SKM-1 treated with dmso at 0.1 percent for 144 hours (cell line): ENCODE data around the gene UTS2R.
"Not testable (repeated sequence)": the region's sequence is repeated elsewhere in the genome, so short reads cannot be mapped to it uniquely, and the experiment has no call there.

Experiments
- DNase-seq: peaks from one replicate; lab custom pipeline; 2025; ENCODE audit not compliant: unreplicated experiment; lab: John Stamatoyannopoulos, UW

UTS2R gene

DNA sequence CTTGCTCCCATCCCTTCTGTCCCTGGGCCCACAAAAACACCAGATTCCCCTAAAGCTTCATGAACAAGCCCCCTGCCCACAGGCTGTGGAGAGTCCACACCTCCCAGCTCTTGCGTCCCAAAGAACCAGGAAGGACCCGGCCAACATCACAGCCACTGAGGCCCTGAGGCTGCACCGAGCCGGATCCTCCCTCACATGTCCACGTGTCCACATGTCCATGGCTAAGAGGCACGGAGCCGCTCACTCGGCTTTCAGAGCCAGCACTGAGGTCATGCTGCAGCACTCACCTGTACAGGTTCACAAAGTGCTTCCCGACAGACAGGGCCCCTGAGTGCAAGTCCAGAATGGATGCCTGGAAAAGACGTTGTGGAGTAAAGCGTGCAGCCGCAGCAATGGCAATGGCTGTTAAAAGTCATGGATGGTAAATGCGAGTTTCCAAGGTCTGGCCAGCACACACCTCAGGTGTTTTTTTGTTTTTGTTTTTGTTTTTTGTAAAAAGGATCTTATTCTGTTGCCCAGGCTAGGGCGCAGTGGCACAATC lies 34.6 kb downstream of the UTS2R start:
- no peak for DNase-seq

DNA sequence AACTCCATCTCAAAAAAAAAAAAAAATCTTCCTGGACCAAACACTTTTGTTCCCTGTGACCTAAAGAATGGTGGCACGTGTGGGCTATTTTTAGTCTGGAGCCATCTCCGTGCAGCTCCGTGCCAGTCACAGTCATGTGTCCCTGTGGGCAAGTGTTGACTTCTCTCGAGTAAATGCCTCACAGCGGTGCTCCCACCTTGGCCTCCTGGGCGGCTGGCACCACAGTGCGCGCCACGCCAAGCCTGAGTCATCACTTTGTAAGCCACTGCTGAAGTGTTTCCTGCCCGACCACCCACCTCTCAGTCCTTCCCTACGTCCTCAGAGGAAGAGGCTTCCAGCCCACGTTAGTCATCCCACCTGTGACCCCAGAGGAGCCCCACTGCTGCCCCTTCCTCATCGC lies 35.7 kb downstream of the UTS2R start:
- DNase-seq = no peak

DNA sequence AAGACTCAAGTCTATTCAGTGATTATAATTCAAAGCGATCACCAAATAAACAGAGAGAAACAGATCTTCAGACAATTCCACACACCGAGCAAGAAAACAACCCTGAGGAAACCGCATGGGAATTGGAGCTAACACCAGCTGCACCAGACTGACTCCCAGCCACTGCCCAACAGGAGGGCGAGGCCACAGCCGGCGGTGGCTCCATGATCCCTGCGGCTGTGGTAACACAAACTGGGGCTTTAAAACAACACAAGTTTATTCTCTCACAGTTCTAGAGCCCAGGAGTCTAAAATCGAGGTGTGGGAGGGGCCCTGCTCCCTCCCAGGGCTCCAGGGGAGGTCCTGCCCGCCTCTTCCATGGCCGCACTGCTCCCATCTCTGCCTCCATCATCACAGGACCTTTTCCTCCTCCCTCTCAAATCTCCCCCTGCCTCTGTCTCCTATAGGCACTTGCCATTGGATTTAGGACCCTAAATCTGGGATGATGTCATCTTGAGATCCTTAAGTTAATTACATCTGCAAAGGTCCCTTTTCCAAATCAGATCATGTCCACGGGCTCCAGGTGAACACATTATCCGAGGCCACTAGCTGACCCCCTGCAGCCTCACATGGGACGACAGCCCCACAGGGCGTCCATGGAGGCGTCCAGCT lies 36.8 kb downstream of the UTS2R start:
- DNase-seq = no peak

DNA sequence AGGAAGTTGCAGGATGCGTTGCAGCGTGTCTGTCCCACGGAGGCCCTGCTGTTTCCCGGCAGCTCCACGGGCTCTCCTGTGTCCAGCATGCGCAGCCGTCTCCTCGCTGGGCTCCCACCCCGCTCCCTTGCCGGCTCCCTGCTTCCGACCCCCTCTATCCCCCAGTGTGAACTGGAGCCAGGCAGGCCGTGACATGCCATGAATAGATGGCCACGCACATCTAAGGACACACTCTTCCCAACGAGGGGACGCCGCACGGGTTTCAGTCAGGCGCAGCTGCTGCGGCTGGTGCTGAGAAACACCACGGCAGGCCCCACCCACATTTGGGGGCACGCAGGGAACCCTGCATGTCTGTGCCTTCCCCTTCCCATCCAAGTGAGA lies 37.4 kb downstream of the UTS2R start:
- DNase-seq = no peak

DNA sequence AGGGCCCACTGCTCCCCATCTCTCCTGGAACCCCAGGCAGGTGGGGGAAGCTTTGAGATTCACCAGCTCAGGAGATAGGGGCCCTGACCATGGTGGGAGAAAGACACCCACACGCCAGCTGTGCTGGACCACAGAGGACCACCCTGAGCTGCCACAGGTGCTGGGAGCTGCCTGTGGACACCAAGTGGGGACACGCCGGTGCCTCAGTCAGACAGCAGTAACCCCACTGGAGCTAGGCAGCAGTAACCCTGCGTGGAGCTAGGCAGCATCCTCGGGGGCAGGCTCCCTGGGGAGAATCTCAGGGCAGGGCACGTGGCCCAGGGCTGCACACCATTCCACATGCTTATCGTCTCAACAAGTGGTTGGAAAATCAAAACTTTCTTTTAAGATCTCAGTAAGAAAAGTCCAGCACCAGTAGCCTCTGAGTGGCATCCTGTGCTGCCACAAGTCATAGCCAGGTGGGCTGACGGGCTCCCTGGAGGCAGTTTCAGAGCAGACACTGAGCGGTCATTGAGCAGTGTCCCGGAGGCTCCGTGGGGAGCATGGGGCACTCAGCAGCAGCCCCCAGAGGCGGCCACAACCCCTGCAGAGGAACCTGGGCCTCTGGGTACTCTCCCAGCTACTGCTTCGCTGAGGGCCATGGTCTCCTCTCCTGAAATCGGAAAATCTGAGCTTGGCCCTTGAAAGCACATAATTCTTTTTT lies 38.6 kb downstream of the UTS2R start:
- DNase-seq = no peak

DNA sequence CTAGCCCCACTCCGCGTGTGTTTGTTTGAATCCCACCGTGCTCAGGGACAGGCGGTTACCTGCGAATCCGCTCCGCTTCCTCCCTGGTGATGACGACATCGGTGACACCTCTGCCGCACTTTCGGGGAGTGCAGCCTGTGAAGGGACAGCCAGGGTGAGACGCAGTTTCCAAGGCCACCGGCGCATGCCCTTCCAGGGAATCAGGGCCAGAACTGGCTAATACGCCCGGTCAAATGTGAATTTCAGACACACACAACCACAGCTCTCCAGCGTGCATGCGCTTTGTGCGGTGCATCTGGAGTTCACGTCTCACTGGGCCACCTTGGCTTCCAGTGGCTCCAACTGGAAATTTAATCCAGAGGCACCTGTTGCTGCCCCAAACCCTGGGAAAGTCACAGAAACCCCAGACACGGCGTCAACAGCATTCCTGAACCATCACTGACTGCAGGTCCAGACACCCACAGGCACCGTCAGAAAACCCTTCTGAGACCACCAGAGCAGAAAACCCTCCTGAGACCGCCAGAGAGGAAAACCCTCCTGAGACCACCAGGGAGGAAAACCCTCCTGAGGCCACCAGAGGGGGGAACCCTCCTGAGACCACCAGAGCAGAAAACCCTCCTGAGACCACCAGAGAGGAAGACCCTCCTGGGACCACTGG lies 40.0 kb downstream of the UTS2R start:
- DNase-seq = no peak

DNA sequence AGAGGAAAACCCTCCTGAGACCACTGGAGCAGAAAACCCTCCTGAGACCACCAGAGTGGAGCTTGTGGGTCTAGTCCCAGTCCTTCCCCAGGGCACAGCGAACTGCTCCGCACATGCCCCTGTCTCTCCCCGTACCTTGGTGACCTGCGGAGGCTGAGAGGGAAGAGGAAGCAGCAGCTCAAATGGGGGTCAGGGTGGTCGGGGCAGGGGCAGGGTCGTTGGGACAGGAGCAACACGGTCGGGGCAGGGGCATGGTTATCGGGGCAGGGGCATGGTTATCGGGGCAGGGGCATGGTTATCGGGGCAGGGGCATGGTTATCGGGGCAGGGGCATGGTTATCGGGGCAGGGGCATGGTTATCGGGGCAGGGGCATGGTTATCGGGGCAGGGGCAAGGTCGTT lies 40.5 kb downstream of the UTS2R start:
- DNase-seq = not testable (repeated sequence)

DNA sequence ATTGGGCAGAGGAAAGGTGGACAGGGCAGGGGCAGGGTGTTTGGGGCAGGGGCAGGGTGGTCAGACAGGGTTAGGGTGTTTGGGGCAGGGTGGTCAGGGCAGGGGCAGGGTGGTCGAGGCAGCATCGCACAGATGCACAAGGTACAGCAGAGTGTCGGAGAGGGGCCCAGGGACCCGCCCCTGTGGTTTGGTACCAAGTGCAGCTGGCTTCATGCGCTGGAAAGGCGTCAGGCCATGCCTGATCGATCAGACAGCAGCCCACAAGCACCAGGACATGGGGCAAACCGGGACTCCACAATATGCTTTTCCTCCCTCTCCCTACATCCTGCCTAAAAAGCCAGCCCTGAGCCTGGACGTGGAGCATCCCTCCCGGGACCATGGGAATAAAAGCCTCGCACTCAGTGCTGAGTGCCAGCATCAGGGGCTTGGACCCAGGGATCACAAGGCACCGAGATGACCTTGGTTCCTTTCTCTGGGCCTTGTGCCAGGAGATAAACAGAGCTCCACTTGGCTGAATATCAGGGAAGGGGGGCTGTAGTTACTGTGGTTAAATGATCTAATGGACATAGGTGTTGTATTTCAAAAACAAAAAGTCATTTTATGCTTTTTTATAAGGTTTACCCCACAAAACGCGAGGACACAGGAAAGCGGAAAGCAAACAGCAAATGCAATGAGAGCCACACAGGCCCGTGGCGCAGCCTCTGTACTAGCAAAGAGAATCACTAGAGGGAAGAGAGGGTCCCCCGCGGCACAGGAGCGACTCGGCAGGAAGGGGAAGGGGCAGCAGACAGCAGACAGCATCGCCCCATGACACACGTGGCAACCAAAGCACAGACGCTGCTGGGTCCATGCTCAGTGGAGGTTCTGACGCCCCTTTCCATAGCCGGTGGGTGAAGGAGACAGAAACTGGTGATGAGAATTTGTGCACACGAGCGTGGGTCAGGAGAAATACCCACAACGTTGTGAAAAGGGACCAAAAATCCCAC lies 41.3 kb downstream of the UTS2R start:
- DNase-seq = no peak

DNA sequence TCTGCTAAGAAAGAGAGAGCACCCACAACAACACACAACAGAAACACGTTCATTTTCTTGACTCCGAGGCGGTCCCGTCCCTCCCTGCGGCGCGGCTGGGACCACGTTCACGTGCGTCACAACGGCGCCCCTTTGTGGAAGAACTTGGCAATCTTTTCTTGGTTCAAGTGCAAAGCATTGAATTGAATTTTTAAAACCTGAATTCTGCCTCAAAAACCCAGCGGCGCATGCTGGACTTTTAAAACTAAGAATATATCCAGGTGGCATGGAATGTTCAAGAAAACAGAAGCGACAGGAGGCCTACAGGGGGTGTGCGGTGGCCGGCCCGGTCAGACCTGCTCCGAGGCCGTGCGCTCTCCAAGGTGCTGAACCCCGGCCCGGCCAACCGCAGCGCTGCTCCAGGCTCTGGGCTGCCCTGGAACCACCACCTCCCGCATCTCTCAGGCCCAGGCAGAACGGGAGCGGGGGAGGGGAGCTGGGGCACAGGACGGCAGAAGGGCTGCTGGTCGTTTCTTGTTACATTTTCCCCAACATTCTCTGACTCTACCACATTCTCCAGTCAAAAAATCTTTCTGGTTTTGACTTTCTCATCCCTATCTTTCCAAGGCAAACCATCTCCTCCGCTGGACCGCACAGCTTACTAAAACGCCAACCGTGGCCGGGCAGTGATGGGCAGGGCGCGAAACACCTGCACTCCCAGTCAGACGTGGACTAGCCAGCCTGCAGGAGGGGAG lies 43.1 kb downstream of the UTS2R start:
- no peak for DNase-seq

DNA sequence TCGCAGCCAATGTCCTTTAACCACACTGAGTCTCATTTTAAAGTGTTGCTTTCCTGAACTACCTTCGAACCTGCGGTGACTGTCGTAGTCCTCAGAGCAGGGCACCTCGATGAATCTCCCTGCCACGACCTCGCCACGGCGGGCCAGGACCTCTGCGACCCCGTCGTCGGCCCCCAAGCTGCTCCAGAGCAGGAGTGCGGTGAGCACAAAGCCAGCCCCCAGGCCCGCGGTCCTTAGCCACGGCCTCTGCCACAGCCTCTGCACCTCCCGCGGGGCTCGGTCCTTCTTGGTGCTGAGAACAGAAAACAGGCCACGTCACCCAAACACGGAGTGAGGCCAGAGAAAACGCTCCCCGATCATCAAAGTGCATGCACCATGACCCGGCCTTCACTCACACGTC lies 43.8 kb downstream of the UTS2R start:
- DNase-seq = no peak

DNA sequence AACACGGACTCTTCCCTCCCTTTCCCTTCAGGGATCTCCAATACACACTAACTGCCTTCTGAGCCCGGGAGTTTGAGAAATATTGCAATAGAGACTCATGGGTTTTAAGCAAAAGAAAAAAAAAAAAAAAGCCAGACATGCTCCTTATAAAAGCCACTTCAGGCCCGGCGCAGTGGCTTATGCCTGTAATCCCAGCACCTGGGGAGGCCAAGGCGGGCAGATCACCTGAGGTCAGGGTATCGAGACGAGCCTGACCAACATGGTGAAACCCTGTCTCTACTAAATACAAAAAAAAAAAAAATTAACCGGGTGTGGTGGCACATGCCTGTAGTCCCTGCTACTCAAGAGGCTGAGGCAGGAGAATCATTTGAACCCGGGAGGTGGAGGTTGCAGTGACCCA lies 44.2 kb downstream of the UTS2R start:
- DNase-seq = no peak

DNA sequence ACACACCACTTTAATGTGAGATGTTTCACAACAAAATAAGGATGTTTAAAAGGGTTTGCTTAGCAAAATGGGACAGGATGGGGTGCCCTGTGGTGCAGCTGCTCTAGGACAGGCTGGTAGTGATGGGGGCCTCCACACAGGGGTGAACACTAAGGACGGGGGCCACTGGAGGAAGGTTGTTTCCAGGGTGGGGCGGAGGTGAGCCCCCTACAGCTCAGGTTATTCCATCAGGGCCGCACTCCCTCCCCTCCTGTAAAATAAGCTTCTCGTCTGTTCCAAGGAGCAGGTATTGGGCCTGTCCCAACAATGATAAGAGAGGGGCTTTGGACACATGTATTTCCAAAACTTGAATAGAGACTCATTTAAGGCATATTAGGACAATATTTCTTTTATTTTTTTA lies 44.7 kb downstream of the UTS2R start:
- DNase-seq = no peak

DNA sequence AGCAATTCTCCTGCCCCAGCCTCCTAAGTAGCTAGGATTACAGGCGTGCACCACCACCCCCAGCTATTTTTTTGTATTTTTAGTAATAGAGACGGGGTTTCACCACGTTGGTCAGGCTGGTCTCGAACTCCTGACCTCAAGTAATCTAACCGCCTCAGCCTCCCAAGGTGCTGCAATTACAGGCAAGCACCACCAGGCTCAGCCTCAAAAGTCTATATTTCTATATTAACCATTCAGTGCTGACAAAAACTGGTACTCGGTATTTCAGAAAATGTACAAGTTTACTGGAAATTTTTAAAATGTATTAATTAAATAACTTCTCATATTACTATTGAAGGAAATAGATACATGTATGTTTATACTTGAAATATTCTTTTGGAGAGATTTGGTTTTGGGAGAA lies 45.2 kb downstream of the UTS2R start:
- no peak for DNase-seq

DNA sequence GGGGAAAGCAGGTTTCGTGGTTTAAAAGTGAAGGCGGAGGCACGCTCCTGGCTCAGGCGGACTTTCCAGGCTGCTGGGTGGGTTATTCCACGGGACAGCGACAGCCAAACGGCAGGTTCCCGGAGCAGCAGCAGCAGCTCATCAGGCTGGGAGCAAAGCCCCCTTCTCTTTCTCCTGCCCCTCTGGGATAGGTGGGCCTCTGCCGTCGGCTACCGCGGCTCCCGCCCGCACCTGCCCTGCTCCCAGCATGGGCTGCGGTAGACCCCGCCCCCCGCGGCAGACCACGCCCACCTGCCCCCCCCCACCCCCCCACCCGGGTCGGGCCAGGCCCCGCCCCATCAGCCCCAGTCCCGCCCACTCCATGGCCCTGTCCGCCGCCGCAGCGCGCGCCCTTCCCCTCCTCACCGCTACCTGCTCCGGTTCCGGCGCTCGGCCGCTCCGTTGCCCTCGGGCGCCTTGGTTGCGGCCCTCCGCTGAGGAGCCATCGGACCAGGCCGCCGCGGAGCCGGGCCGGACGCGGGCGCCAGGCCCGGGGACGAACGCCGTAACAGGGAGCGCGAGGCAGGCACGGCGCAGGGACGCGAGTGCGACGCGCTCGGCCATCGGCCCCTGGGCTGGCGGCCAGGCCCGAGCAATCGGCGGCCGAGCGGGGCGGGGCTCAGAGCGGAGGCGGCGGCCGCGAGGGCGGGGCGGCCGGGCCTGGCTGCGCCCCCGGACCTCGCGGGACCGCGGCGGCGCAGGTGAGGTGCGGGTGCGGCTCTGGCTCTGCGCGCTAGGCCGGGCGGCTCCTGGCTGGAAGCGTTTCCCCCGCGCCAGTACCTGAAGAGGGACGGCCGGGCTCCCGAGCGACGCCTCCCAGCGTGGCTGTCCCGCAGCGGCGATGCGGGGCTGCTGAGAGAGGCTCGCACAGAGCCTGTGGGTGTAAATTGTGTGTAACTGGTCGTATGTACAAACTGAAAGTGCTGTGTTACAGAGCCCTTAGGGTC lies 46.7 kb downstream of the UTS2R start, which contains the start of the genes HEXD and OGFOD3:
HEXD (plus strand) TSS at position 347 of the 986 bp plus-strand sequence. CDS start 1,453 bp downstream, outside the sequence.
OGFOD3 (minus strand) TSS at position 586 of the 986 bp plus-strand sequence; CDS start at position 485, 101 bp downstream.
- DNase-seq = peak; percentile 80

DNA sequence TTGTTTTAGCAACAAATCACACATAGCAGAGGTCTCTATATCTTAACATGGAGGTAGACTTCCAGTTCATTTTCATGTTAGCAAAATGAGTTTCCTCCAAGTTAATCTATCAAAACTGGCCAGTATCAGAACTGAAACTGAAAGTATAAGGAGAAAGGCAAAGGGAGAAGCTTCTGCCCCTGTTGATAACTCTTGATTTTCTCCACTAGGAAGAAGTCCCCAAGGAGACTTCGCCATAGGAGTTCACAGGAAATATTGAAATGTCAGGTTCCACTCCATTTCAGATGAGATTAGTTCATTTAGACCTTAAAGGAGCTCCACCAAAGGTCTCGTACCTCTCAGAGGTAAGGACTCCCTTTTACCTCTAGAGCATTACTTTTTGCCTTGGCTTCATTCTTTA lies 48.0 kb downstream of the UTS2R start:
- no peak for DNase-seq

DNA sequence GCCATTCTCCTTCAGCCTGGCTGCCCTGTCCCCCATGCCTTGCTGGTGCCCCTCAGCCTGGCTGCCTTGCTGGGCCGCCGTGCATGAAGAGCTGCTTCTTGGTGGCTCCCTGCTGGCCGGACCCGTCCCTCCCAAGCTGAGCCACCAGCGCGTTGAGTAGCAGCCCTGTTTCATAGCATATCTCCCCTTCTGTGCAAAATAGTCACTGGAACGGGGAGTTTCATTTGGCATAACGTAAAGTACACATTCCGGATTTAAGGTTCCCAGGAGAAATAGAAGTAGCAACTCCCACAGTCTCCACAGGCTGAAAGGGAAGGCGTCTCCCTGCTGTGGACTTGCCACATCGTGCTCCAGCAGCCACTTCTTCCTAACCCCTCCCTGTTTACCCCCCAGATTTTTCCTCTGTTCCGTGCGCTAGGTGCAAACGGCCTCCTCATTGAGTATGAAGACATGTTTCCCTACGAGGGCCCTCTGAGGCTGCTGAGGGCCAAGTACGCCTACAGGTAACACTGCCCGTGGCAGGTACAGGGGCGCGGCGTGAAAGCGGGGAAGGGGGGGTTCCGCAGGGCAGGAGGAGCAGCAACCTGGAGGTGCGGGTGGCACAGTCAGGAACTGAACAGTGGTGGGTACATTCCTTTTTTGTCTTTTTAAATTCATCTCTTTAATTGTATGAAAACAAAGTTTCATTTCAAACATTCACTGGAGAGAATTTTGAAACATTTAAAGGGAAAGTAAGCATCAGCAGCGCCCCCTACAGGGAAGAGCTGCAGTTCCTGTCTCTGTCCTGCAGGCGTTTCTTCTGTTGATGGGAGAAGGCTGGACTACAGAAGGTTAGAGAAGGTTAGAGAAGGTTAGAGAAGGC lies 52.7 kb downstream of the UTS2R start:
- peak; percentile 64 for DNase-seq

DNA sequence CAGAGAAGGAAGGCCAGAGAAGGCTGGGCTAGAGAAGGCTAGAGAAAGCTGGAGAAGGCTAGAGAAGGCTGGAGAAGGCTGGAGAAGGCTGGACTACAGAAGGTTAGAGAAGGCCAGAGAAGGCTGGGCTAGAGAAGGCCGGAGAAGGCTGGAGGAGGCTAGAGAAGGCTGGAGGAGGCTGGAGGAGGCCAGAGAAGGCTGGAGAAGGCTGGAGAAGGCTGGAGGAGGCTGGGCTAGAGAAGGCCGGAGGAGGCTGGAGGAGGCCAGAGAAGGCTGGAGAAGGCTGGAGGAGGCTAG lies 53.2 kb downstream of the UTS2R start:
- no peak for DNase-seq
